PC-3 (cell line): ENCODE measurements around the gene PTPRF.

ENCODE experiments used
- CTCF ChIP-seq: fragments of 300-600 bp; sonication (generic); conservative IDR thresholded peaks from 2 replicates; pipeline ENCODE4 v1.5.1; 2017; ENCODE audit warnings: antibody characterized with exemption, low read depth, mild to moderate bottlenecking, low read length
- EZH2 ChIP-seq: fragments of 300-600 bp; sonication (generic); IDR thresholded peaks from one replicate; pipeline ENCODE4 v1.6.1; 2017; ENCODE audit warnings: antibody characterized with exemption, mild to moderate bottlenecking, low read length; ENCODE audit not compliant: unreplicated experiment
- EZH2phosphoT487 ChIP-seq: fragments of 300-600 bp; sonication (generic); IDR thresholded peaks from 2 replicates; pipeline ENCODE4 v1.6.1; 2018; ENCODE audit warnings: mild to moderate bottlenecking, antibody characterized with exemption, low read length, borderline replicate concordance

DNA sequence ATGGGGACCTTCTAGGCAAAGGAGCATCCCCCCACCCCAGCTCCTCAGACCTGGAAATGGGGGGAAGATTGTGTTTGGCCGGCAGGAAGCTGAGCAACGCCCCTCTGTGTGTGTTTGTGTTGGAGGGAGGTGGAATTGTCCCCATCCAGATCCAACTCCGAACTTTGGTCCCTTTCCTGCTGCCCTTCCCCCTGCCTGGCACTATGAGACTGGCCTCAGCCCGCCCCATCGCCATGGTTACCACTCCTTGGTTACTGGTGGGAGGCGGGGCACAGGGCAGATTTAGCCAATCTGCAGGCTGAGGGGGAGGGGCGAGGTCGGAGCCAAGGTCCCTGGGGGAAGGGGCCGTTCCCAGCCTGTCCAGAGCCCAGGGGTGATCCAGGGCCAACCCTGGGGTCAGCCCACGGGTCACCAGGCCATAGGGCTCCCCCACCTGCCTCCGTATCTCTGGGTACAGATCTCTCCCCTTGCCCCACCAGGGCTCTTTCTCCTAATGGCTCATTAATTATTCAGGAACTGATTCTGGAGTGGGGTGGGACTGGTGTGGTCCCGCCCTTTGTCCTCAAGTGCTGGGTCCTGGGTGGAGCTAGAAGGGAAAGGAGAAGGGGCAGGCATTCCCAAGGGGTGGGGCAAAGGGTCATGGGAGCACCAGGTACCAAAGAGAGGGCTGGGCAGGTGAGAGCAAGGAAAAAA lies 15.2 kb downstream of the PTPRF start:
- no peak for TF ChIP-seq CTCF
- no peak for TF ChIP-seq EZH2phosphoT487
- TF ChIP-seq EZH2: no peak
